ENCODE measurements around the gene MYO1B.

MYO1B gene

DNA sequence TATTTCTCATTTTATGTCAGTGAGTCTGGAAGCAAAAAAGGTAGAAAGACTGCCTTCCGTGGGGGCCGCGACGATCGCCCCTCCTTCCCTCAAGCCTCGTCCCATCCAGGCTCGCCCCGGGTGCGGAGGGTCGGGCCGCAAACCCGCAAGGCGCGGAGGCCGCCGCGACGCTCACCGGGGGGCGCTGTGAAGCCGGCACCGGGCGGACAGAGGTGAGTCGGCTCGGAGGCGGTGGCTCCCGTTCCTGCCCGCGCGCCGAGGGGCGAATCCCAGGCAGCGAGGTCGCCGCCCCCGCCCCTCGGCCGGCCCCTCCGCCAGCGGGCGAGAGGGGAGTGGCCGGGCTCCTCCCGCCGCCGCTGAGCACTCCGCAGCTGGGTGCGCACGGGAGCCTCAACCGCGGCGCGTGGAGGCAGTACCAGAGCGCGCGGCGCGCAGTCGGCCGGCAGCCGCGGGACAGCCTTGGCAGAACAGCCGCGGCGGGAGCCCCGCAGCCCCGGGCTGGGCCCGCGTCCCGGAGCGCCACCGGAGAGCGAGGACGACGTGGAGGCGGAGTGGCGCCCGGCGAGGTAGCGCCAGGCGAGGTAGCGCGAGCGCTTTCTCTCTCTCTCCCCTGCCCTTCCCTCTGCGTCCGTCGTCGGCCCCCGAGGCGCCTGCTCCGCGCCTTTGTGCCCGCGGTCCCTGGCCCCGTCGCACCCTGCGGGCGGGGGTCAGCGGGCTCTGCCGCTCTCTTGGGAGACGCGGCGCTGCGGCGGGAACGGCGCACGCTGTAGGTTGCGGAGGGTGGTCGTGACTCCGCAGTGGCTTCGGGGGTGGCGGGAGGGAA lies at the start of gene MYO1B:
MYO1B (plus strand) TSS at position 359 of the 823 bp plus-strand sequence. CDS start 31,492 bp downstream, outside the sequence.
- no peak for DNase-seq (ENCODE audit: low read depth in 2 of 2, low spot score in 1 of 2)

DNA sequence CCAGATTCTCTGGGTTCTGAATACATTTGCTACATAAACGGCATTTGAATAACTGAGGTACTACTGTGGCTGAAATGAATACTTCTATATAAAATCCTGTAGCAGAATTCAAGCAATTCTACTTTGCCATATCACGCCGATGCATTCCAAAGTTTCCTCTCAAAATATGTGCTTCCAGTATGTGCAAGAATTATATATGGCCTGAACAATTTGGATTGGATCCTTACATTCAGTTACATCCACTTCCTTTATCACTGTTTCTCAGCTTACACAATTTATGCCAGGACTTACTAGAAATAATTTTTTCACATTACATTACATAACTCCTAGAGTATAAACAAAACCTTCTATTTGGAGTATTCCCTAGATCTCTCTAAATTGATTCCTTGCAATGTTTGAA lies 48.1 kb upstream of the MYO1B start:
- DNase-seq (ENCODE audit: low read depth in 2 of 2, low spot score in 1 of 2) = no peak

DNA sequence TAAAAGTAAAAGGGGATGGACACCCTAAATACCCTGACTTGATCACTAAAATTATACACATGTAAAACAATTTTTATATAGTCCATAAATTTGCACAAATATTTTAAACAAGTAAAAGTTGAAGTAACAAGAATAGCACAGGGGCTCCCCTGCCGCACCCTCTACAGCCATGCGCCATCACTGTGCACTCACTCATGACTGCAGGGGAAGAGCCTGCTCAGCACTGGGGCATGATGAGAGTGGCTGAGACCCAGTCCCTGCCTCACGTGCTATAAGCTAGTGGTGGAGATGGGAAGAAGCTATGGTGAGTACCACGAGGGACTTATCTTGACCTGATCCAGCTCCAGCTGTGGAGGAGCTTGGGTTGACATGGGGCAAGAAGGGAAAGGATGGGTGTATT lies 46.9 kb upstream of the MYO1B start:
- DNase-seq (ENCODE audit: low read depth in 2 of 2, low spot score in 1 of 2) = no peak

GRCh38 chr2:191199929-191200512 lies 45.2 kb upstream of the MYO1B start:
- no peak for DNase-seq (ENCODE audit: low read depth in 2 of 2, low spot score in 1 of 2)

GRCh38 chr2:191200910-191201309 lies 44.3 kb upstream of the MYO1B start:
- no peak for DNase-seq (ENCODE audit: low read depth in 2 of 2, low spot score in 1 of 2)

GRCh38 chr2:191202209-191202721 lies 42.9 kb upstream of the MYO1B start:
- DNase-seq (ENCODE audit: low read depth in 2 of 2, low spot score in 1 of 2) = no peak

DNA sequence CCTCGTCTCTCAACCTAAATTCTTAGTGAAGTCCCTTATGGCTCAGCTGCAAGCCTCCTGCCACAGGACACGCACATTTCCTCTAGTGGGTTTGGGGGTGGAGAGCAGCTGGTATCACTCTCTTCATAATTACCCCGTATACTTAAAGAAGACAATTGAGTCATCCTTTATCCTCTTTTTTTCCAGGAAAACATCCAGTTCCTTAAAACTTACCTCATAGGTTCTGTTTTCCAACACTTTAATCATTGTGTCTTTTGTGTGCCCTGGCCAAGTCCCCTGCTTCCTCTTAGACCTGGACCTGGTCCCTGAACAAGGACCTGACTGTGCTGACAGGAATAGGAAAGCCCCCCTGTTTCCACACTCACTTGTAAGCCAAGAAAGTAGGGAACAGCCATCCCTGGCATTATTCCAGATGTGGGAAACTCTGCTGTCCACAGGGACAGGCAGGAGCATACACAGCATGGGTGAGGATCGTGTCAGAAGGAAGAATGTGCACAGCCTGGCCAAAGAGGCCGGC lies 42.3 kb upstream of the MYO1B start:
- no peak for DNase-seq (ENCODE audit: low read depth in 2 of 2, low spot score in 1 of 2)

- DNase-seq (ENCODE audit: low read depth in 2 of 2, low spot score in 1 of 2) = no peak
Measured at GRCh38 chr2:191204433-191204832, 40.8 kb upstream of the MYO1B start.

- no peak for DNase-seq (ENCODE audit: low read depth in 2 of 2, low spot score in 1 of 2)
Measured at GRCh38 chr2:191206613-191207471, 38.4 kb upstream of the MYO1B start.

DNA sequence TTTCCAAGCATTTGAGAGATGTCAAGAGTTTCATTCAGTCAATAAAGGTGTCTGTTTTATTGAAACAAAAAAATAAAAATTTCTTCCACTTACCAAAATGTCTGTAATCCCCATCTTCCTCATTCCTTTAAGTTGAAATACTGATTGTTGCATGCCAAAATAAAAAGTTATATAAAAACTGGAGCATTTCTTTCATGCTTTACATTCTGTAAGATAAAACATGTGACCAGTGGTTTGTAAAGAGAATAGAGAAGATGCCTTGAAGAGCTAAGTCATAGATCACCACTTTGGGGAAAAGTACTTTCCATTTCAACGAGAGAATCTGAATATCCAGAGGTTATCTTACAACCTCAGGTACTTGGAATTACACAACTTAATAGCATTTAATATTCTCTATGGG lies 35.9 kb upstream of the MYO1B start:
- no peak for DNase-seq (ENCODE audit: low read depth in 2 of 2, low spot score in 1 of 2)

- DNase-seq (ENCODE audit: low read depth in 2 of 2, low spot score in 1 of 2) = no peak
Measured at GRCh38 chr2:191212119-191212518, 33.1 kb upstream of the MYO1B start.

DNA sequence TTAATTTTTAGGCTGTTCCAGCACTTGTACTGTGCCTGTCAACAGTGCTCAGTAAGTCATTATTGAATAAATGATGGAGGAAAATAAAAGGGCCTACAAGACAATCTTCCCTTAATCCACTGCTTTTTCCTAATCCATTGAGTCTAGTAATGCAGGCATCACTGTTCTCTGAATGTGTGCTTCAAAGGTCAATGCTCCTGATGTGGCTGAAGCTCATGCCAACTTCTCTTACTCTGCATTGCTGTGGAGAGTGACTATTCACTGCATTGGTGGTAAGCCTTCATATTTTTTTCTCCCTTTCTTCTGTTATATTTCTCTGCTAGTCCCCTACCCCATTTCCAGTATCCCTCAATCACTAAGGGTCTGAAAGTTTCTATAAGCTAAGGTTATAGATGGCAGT lies 31.9 kb upstream of the MYO1B start:
- DNase-seq (ENCODE audit: low read depth in 2 of 2, low spot score in 1 of 2) = no peak

DNA sequence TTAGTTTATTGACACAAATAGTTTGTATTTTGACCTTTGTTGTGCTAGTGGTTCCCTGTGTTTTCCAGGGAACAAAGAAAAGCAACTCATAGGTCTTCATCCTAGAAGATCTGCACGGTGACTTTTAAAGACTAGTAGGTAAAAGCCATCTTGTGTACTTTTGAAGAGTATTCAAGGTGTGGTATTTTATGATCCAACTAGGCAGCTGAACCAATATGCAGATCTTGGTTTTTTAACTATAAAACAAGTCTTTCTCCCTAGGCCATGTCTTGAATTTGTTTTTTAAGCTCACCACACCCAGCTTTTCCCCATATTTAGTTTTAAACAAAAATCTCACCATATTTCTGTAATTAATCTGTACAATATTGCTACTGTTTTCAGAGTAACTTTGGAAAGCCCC lies 30.0 kb upstream of the MYO1B start:
- no peak for DNase-seq (ENCODE audit: low read depth in 2 of 2, low spot score in 1 of 2)

DNA sequence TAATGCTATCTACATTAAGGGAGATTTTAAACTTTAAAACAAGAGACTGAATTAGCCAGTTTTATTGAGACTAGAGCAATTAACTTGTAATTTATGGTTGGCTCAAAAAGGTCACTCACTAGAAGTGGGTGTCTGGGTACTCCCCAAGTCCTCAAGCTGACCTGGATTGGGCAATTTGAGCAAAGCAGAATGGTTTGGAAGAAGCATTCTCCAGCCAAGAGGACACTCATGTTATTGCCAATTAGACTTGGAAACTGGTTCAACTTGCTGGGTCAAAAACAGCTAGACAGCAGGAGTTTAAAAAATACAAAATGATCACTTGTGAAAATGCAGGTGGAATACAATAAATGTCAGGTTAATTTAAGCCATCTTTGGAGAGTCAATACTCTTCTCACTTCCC lies 29.5 kb upstream of the MYO1B start:
- DNase-seq (ENCODE audit: low read depth in 2 of 2, low spot score in 1 of 2) = no peak

- DNase-seq (ENCODE audit: low read depth in 2 of 2, low spot score in 1 of 2) = no peak
Measured at GRCh38 chr2:191217580-191217979, 27.6 kb upstream of the MYO1B start.

GRCh38 chr2:191218292-191218898 lies 26.8 kb upstream of the MYO1B start:
- no peak for DNase-seq (ENCODE audit: low read depth in 2 of 2, low spot score in 1 of 2)

DNA sequence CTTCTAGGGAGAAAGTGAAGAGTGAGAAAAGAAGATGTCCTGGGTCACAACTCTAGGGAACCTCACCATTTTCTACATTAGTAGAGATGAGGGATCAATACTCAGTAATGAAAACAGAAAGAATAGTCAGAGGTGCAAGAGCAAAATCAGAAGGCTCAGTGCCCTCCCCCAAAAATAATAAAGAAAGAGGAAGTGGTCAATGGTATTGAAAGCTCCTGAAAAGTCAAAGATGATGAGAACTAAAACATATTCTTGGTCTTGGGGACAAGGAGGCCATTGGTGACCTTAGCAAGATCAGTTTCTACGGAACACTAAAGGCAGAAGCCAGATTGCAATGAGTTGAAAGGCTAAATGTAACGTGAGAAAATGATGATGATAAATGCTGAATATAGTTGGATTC lies 24.5 kb upstream of the MYO1B start:
- DNase-seq (ENCODE audit: low read depth in 2 of 2, low spot score in 1 of 2) = no peak

DNA sequence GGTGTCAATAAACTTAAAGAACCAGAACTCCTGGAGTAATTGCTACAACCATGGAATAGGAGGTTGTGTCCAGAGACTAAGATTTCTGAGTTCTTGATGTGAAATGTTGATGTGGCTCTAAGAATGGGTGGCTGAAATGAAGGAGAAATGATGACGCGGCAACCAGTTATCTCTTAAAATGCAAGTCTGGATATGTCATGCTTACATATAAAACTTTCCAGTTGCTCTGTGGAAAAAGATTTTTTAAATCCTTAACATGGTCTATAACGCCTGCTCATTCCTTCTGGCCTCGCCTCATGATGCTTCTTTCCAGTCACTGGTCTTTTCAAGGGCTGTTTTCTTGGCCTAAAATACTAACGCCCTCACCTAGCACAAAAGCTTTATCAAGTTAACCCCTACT lies 23.5 kb upstream of the MYO1B start:
- DNase-seq (ENCODE audit: low read depth in 2 of 2, low spot score in 1 of 2) = no peak

DNA sequence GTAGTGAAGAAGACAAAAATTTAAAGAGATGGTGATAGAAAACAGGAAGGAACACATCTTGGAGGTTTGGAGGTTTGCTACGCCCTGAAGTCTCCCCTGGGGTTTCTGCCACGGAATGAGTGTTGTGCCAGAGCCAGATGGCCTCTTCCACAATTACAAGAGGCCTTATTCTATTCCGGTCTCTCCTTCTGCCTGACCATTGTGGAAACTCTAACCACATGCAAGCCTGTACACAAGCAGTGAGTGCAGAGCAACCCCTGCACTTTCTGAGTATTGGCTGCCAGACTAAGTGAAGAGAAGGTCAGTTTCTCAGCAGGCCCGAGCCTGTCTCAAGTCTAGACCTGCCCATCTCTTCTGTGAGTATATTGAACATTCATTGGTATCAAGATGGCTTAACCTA lies 22.7 kb upstream of the MYO1B start:
- no peak for DNase-seq (ENCODE audit: low read depth in 2 of 2, low spot score in 1 of 2)

- no peak for DNase-seq (ENCODE audit: low read depth in 2 of 2, low spot score in 1 of 2)
Measured at GRCh38 chr2:191222952-191223351, 22.3 kb upstream of the MYO1B start.

- DNase-seq (ENCODE audit: low read depth in 2 of 2, low spot score in 1 of 2) = no peak
Measured at GRCh38 chr2:191225126-191225525, 20.1 kb upstream of the MYO1B start.

Data from stimulated activated CD8-positive, alpha-beta memory T cell treated with anti-CD3 and anti-CD28 coated beads, Interleukin-4, amount 100 ng/mL, for 1 hour (primary cell).